ENCODE results near the gene ATP10B. TPM values are rescaled to one million over a fixed set of nuclear protein-coding genes. Genes with fewer than 3 reads are reported as not detected.

ATP10B gene
- total RNA-seq, 1 donor from 2014 or later, result not detected

DNA sequence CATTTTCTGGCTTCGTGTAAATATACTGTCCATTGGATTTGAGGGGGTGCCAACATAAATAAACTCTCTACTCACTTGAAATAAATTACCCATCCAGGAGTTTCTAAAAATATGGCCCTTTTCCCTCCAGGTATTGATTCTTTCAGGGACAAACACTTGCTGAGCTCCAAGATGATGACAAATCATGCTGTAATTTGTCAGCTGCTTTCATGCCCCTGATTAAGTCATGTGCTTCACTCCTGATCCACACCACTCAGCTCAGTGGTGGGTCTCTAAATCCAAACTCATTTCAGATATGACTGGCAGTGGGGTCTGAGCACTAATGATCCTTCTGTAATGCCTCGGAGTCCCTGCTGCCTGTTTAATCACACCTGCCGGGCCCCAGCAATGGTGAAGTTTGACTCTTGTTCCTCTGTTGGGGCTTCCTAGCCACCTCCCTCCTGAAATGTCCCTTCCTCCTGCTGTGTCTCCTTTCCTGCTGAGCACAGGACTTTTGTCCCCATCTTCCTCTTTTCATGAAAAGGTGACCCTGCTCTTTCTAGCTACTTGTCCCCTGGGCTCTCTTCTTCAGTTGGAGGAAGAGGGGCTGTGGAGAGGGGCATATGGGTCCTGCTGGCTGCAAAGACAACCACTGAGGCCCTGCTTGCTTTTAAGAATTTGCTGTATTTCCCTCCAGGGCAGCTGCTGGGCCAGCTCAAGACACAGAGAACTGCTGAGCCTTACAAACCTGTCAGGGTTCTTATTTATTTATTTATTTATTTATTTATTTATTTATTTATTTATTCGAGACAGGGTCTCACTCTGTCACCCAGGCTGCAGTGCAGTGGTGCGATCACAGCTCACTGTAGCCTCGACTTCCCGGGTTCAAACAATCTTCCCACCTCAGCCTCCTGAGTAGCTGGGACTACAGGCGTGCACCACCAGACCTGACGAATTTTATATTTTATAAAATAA is 200.0 kb downstream of the ATP10B start:
- ATAC-seq (ENCODE audit: poor library complexity), result no peak
- DNase-seq, result no peak
- intact Hi-C loops (cut with DNase I), result no loop called here

DNA sequence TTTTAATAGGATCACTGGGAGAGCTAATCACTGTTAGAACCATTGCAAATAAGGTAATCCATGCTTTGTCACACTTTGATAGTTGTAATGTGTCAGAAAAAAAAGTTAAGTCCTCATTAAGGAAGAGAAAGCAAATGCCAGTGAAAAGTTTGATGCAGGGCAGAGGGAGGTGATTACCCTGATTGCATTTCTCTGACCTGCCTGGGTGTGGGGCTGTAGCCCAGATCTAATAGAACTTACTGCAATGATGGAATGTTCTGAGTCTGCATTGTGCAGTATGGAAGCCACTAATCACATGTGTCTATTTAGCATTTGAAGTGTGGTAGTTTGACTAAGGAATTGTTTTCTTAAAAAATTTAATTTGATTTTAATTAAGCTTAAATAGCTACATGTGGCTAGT is 202.7 kb downstream of the ATP10B start:
- DNase-seq, result no peak
- intact Hi-C loops (cut with DNase I), result no loop called here
- ATAC-seq (ENCODE audit: poor library complexity), result no peak

DNA sequence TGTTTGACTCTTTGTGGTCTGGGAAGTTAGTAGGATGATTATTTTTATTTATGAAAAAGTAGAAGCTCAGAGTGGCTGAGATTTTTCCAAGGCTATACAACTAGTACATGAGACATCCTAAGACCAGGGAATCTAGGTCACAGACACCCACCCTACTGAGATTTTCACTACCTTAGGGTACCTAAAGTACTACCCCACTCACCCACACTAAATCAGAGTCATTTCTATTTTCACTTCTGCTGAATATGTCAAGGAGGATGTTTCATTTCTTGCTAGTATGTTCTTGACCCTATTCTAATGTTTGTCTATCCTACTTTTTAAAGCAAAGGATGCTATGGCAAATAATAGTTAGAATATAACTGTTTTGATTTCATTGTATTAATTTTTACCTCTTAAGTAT is 206.0 kb downstream of the ATP10B start:
- no peak for DNase-seq
- intact Hi-C loops (cut with DNase I), result no loop called here
- ATAC-seq (ENCODE audit: poor library complexity), result no peak

DNA sequence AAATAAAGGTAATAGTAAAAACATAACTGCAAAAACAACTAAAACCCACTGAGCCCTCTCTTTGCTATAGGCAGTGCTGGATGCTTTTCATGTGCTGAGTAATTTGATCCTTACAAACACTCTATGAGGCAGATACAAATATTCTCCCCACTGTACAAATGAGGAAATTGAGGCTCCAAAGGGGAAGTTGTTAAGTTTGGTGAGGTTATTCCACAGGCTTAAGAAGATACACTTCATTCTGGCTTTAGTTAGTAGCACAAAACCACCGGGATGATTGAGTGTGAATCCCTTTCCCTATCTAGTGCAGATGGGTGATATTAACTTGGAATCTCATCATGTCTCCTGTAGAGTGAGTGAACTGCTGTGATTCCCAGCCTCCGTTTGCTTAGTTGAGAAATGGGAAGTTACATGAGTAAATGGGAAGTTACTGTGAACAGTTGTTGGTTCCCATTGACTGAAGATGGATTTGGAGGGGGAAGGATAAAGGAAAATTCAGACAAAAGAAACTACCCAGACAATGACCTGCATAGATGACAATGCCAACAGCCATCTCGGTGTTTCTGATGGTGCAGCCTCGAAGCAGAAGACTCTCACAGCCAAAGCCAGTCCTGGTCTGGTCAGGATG is 208.3 kb downstream of the ATP10B start:
- ATAC-seq (ENCODE audit: poor library complexity) (no peak), DNase-seq (no peak)
- intact Hi-C loops (cut with DNase I), result no loop called here

DNA sequence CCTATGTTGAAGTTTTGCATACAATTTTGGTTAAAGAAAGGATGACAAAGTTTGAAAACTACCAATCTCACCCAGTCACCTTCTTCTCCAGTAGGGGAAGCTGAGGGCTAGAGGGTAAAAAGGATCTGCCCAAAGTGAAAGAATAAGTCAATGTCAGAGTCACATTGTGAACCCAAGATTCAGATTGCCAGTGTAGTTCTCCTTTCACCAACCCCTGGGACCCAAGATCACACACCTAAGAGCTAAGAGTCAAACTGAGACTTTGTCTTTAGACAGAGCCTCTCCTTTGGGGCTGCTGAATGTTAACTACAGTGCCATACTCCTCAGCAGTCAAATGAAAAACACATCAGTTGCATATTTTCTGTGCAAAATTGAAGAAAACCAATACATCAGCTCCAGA is 210.6 kb downstream of the ATP10B start:
- ATAC-seq (ENCODE audit: poor library complexity), result no peak
- DNase-seq, result no peak
- intact Hi-C loops (cut with DNase I), result no loop called here

DNA sequence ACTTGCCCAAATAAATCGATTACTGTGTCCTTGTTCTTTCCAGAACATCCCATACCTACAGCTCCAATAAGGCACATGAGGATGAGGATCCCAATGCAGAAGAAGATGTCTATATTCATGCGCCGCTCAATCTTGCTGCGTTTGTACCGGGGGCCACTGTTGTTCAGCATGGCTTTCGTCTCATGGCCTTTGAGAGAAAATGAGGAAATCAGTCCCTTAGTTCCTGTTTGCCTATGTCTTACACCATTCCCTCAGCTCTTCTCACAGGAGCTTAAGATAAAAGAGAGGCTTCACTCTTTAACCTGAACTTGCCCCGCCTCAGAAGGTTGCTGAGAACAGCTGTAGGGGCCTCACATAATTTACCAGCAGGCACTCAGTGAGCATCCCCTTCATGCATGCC is 211.6 kb downstream of the ATP10B start:
- DNase-seq (no peak), ATAC-seq (ENCODE audit: poor library complexity) (no peak)
- intact Hi-C loops (cut with DNase I), result no loop called here

DNA sequence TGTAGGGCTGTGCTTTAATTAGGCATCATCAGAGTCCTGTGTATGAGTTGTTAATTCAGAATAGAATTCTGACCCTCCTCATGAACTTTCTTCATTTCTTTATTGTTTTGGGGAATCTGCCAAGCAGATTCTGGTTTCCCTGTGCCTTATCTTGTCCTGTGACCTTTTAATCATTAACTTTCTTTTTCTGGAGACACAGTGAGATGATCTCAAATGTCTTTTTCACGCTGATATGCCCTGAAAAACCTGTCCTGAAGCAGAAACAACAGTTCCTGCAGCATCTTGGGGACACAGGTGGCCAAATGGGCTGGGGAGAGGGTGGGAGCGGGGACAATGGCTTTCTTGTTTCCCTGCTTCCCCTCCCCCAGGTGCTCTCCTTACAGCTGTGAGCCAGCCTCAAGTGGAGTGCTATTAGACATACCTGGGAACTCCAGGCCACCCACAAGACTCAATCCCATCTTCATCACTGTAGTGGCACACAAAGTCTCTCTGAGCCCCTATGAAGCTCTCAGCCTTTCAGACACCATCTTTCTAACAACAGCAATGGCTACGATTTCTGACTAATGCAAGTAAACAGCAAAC is 213.8 kb downstream of the ATP10B start:
- DNase-seq (no peak), ATAC-seq (ENCODE audit: poor library complexity) (no peak)
- intact Hi-C loops (cut with DNase I), result no loop called here

DNA sequence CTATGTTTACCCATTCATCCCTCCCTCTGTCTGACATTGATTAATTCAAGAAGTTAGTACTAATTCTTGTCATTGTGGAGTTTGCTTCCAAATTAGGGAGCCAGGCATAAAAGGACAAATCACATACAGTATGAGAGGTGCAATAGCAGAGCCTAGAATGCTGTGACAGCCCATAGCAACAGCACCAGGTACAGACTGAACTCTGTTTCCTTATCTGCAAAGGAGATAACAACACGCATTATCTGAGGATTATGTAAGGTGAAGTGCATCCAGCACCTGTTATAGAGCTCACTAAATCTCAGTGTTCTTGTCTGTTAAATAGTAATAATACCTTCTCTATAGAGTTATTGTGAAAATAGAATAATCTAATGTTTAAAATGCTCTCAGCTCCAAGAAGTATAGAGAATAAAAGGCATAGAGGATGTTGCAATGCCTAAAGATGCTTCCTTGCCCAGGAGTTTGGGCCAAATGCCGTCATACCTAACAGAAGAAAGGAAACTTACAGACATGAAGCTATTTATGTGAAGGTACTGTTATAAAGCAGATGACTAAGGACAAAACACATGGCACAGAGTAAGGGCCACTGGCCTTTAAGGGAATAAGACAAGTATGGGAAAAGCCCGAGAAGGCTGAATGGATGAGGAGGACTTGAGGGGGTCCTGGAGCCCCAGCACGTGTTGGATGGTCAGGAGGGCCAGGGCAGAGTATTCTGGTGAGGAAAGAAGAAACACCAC is 214.5 kb downstream of the ATP10B start:
- no peak for ATAC-seq (ENCODE audit: poor library complexity)
- DNase-seq, result no peak
- intact Hi-C loops (cut with DNase I), result no loop called here

DNA sequence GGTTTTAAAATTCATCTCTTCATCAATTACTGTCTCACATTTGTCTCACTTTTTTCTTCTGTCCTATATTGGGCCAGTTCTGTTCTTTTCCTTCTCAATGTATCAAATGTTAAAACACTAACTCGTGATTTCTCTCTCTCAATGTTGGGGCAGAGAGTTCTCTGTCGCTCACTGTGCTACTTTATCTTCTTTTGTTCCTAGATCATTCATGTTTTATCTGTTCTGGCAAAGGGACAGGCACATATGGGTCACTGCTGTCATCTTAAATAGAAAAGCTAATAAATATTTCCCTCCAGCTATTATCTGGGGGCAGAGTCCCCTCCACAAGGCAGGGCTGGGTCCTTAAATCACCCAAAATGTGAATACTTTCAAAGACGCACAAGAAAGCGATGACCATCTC is 216.3 kb downstream of the ATP10B start:
- DNase-seq (no peak), ATAC-seq (ENCODE audit: poor library complexity) (no peak)
- intact Hi-C loops (cut with DNase I), result no loop called here

DNA sequence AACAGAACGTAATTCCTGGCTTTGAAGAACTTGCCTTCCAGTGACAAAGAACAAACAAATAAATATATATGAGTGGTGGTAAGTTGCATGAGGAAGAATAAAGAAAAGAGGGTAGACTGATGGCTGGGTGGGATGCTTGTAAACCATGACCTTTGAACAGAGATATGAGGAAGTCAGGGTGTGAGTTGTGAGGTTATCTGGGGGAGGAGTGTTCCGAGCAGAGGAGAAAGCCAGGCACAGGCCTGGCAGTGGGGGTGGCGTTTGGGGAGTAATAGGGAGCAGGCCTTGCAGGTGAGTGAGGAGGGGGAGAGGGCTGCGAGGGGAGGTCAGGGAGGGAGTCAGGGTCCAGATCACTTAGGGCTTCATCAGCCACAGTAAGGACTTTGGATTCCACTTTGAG is 217.0 kb downstream of the ATP10B start:
- ATAC-seq (ENCODE audit: poor library complexity) (no peak), DNase-seq (no peak)
- intact Hi-C loops (cut with DNase I), result no loop called here

DNA sequence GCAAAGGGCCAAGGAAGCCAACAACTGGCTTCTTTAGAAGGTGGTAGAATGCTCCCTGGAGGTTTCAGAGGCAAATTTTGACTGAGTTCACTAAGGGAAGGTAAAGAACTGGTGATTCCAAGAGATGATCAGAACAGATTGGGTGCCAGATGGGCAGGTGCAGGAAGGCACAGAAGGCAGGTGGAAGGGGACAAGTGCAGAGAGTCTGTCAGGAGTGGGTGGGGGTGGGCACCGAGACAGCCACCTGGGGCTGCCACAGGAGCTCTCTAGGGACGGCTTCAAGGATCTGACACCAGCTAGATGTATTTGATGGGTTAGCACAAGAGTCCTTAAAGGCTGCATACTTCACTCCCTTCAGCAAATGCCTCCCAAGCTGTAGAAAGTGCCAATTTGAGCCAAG is 223.0 kb downstream of the ATP10B start:
- ATAC-seq (ENCODE audit: poor library complexity) (no peak), DNase-seq (no peak)
- intact Hi-C loops (cut with DNase I), result no loop called here

DNA sequence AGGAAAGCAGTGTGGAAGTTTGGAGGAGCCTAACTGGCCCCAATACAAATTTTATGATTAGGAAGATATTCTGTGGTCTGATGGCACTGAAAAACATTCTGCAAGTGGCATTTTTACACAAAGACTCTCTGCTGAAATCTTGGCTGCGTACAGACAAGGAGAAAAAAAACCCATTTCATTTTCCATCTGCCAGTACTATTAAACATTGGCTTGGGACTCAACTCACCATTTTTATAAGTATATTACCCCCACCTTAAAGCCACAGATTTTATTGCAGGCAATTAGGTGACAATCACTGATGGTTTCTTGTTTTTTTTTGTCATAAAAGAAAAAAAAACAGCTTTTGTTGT is 223.4 kb downstream of the ATP10B start:
- DNase-seq (no peak), ATAC-seq (ENCODE audit: poor library complexity) (no peak)
- intact Hi-C loops (cut with DNase I), result no loop called here

DNA sequence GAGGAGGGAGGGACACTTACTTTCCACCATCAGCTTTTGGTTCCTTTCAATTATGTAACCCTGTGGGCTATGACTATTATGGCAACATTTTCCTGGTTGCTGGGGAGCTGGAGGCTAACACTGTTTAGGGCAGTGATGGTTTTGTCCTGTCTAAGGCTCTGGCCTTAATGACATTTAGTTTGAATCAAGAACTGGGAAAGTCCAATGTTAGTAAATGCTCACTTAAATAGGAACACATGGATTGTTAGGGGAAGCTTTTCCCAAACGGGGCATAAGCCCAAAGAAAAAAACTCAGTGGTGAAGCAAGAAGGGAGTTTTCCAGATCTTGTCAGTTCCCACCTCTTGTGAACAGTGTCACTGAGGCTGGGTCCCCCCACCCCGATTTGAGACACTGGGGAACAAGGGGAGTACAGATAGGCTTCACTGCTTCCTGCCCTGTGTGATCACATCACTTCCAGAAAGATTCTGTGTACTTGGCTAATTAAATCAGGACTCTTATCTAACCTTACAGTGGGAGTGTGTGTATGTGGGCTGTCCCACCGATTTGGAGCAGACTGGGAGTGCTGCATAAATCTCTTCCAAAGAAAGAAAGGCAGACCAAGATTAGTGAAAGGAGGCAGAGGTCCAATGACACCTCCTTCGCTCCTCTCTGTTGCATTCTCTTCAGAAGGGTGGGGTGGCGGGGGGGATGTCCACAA is 223.9 kb downstream of the ATP10B start:
- intact Hi-C loops (cut with DNase I), result no loop called here
- DNase-seq (no peak), ATAC-seq (ENCODE audit: poor library complexity) (no peak)

DNA sequence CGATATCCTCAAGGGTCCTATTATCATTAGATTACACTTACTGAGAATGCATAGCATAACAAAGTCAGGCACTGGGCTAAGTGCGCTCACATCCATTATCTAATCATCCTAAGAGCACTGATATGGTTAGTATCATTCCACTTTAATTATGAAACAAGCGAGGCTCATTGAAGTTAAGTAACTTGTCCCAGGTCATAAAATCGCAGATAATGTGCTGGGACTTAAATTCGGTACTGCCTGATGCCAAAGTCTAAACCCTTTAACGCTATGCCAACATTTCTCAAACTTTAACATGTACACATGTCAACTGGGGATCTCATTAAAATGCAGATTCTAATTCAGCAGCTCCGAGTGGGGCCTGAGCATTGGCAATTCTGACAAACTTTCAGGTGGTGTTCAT is 225.7 kb downstream of the ATP10B start:
- intact Hi-C loops (cut with DNase I), result no loop called here
- ATAC-seq (ENCODE audit: poor library complexity), result no peak
- DNase-seq, result no peak

DNA sequence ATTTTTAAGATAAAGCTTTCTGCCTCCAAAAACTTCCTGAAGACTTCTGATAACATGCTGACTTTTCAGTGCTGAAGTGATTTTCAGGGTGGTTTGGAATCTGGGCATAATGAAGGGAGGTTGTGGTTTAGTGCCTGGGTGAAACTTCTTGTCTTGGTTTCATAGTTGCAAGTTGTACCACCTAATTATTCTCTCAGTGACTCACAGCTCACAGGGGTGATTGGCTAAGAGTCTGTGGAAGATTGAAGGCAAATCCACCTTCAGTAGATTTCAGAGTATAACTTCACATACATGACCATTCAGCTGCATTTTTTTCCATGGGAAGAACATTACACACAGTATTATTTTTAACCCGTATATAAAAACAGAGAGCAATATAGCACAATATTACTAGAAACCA is 230.5 kb downstream of the ATP10B start:
- DNase-seq, result no peak
- ATAC-seq (ENCODE audit: poor library complexity), result no peak
- intact Hi-C loops (cut with DNase I), result no loop called here

DNA sequence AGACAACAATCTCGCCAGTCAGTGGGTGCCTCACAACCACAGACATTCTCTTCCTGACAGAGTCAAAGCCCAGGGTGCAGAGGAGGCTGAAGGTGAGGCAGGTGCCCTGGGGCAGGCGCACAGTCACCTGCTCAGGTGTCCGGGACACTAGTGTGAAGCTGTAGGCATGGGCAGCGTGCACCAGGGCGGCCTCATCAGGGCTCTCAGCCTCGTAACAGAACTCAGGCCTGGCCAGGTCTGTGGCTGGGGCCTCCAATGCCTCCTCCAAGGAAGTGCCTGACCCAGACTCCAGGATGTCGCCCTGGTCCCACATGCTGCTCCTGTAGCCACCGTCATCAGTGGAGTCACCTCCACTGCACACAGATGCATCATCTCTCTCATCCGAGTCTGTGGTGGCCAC is 231.6 kb downstream of the ATP10B start:
- DNase-seq (no peak), ATAC-seq (ENCODE audit: poor library complexity) (no peak)
- intact Hi-C loops (cut with DNase I), result no loop called here

DNA sequence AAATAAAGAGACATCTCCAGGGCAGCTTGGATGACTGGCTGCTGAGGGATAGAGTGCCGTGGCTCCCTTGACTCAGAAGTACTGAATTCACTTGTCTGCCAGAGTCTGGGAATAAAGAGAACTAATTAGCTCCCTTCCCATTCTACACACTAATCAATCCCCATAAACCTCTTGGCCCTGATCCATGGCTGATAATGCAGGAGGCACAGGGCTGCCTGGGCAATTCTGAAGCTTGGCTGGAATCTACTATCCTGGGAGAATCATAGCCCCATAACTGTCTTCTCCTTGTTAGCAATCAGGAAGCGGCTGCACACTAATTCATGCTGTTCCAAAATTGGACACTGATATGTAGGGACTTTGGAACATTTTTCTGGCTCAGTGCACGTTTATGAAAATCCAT is 232.6 kb downstream of the ATP10B start:
- ATAC-seq (ENCODE audit: poor library complexity) (no peak), DNase-seq (no peak)
- intact Hi-C loops (cut with DNase I), result no loop called here

DNA sequence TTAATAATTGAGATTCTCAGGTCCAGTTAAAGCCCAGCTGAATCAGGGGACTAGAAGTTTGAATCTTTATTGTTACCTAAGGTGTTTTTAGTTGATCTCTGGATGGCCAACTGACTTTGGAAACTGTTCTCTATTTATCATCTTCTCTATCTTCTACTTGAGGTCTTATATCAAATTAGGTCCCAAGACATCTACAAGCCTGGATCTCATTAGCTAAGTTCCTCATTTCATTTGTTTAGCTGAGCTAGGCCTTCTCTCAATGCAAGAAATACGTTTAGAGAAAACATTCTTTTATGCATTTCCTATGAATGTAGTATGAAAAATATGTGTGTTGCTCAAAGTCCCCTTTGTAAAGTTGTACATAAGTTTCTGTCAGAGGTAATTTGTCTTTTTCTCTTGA is 233.7 kb downstream of the ATP10B start:
- ATAC-seq (ENCODE audit: poor library complexity), result no peak

More for the DNA sequence above, 233.7 kb downstream of the ATP10B start:
- no peak for DNase-seq
- intact Hi-C loops (cut with DNase I), result no loop called here
